Liver (tissue), 9 donors: ENCODE measurements around the gene GNAO1. TPM values are rescaled to one million over a fixed set of nuclear protein-coding genes. Genes with fewer than 3 reads are reported as not detected.

ENCODE experiments used
- DNase-seq: peaks from one replicate; pipeline ENCODE4 v3.0.0-alpha.2; 2017; ENCODE audit warnings: low spot score
- H3K27ac ChIP-seq, 2 donors: one replicate each; pipeline ENCODE4 v1.7.0; 2013; ENCODE audit warnings: inconsistent platforms in 2 of 2, low read length in 2 of 2, control low read depth in 1 of 2, low read depth in 1 of 2, mild to moderate bottlenecking in 1 of 2
- H3K27me3 ChIP-seq, 4 donors: one replicate each; pipeline versions ENCODE4 v1.6.1 to v1.7.0; 2013; ENCODE audit warnings: low read length in 3 of 4, inconsistent platforms in 1 of 4, mild to moderate bottlenecking in 1 of 4, moderate library complexity in 1 of 4; ENCODE audit not compliant: control insufficient read depth in 4 of 4, insufficient read depth in 4 of 4
- H3K36me3 ChIP-seq, 4 donors: one replicate each; pipeline versions ENCODE4 v1.6.1 to v1.7.0; 2013; ENCODE audit warnings: low read length in 3 of 4, mild to moderate bottlenecking in 3 of 4, low read depth in 1 of 4, moderate library complexity in 1 of 4; ENCODE audit not compliant: control insufficient read depth in 4 of 4, insufficient read depth in 3 of 4
- H3K4me1 ChIP-seq, 4 donors: one replicate each; pipeline versions ENCODE4 v1.6.1 to v1.7.0; 2013; ENCODE audit warnings: low read length in 3 of 4, mild to moderate bottlenecking in 3 of 4, moderate library complexity in 1 of 4; ENCODE audit not compliant: control insufficient read depth in 4 of 4, insufficient read depth in 4 of 4
- H3K4me3 ChIP-seq, 3 donors: one replicate each; pipeline versions ENCODE4 v1.6.1 to v1.7.0; 2013; ENCODE audit warnings: low read length in 3 of 3, control low read depth in 1 of 3, low read depth in 1 of 3, mild to moderate bottlenecking in 1 of 3
- H3K9ac ChIP-seq, 2 donors: one replicate each; pipeline ENCODE4 v1.7.0; 2013; ENCODE audit warnings: low read length in 2 of 2, mild to moderate bottlenecking in 2 of 2, moderate library complexity in 2 of 2, control low read depth in 1 of 2, low read depth in 1 of 2
- H3K9me3 ChIP-seq, 4 donors: one replicate each; pipeline versions ENCODE4 v1.6.1 to v1.7.0; 2013; ENCODE audit warnings: low read length in 3 of 4; ENCODE audit not compliant: control insufficient read depth in 4 of 4
- EGR1 ChIP-seq, 2 donors: IDR thresholded peaks; 2 replicates each; pipeline ENCODE4 v1.6.1; 2016 to 2018; ENCODE audit warnings: antibody characterized with exemption in 2 of 2, low read depth in 2 of 2
- FOXA1 ChIP-seq: IDR thresholded peaks from 2 replicates; pipeline ENCODE4 v1.6.1; 2016; ENCODE audit warnings: antibody characterized with exemption
- FOXA2 ChIP-seq: IDR thresholded peaks from 2 replicates; pipeline ENCODE4 v1.6.1; 2016; ENCODE audit warnings: antibody characterized with exemption
- GABPA ChIP-seq, 2 donors: IDR thresholded peaks in 1 of 2; conservative IDR thresholded peaks in 1 of 2; 2 replicates each; pipeline ENCODE4 v1.6.1; 2016; ENCODE audit warnings: antibody characterized with exemption in 2 of 2, mild to moderate bottlenecking in 1 of 2, moderate library complexity in 1 of 2
- HNF4A ChIP-seq, 2 donors: conservative IDR thresholded peaks; 2 replicates each; pipeline ENCODE4 v1.6.1; 2016; ENCODE audit warnings: antibody characterized with exemption in 2 of 2, mild to moderate bottlenecking in 2 of 2
- HNF4G ChIP-seq: IDR thresholded peaks from 2 replicates; pipeline ENCODE4 v1.6.1; 2016; ENCODE audit warnings: antibody characterized with exemption
- JUND ChIP-seq, 2 donors: IDR thresholded peaks; 2 replicates each; pipeline ENCODE4 v1.6.1; 2016; ENCODE audit warnings: antibody characterized with exemption in 2 of 2
- NR2F2 ChIP-seq: IDR thresholded peaks from 2 replicates; pipeline ENCODE4 v1.6.1; 2016; ENCODE audit warnings: antibody characterized with exemption
- RAD21 ChIP-seq, 2 donors: IDR thresholded peaks; 2 replicates each; pipeline ENCODE4 v1.6.1; 2016; ENCODE audit warnings: antibody characterized with exemption in 2 of 2, mild to moderate bottlenecking in 2 of 2
- REST ChIP-seq: IDR thresholded peaks from 2 replicates; pipeline ENCODE4 v1.6.1; 2016; ENCODE audit warnings: antibody characterized with exemption, mild to moderate bottlenecking
- RXRA ChIP-seq, 2 donors: IDR thresholded peaks; 2 replicates each; pipeline ENCODE4 v1.6.1; 2017 to 2018; ENCODE audit warnings: antibody characterized with exemption in 2 of 2, mild to moderate bottlenecking in 1 of 2
- SP1 ChIP-seq: IDR thresholded peaks from 2 replicates; pipeline ENCODE4 v1.6.1; 2018; ENCODE audit warnings: antibody characterized with exemption, mild to moderate bottlenecking
- TAF1 ChIP-seq: conservative IDR thresholded peaks from 2 replicates; pipeline ENCODE4 v1.6.1; 2016; ENCODE audit warnings: antibody characterized with exemption, mild to moderate bottlenecking
- YY1 ChIP-seq: IDR thresholded peaks from 2 replicates; pipeline ENCODE4 v1.6.1; 2016; ENCODE audit warnings: antibody characterized with exemption, mild to moderate bottlenecking
- ZBTB33 ChIP-seq: IDR thresholded peaks from 2 replicates; pipeline ENCODE4 v1.6.1; 2016; ENCODE audit warnings: antibody characterized with exemption
- WGBS: extraction: QIAGEN DNeasy Blood & Tissue Kit; methylation state at CpG from one replicate; pipeline ENCODE4 v1.1.7; 2013; 5-methylcytosine and 5-hydroxymethylcytosine counted together
- polyA plus RNA-seq, 2 donors: library from polyadenylated mRNA; stranded (reverse) in 1 of 2; unstranded in 1 of 2; fragments of 200-250 nt in 1 of 2; fragments of >200 nt in 1 of 2; fragmentation: Nextera tagmentation in 1 of 2; extraction: Ambion mirVana in 1 of 2; gene quantifications; one replicate each; pipeline versions ENCODE4 v1.2.1 to v1.2.3, GENCODE V29; 2013 to 2015
- total RNA-seq, 2 donors: library from RNA; depleted of rRNA; stranded (reverse); fragments of >200 nt; gene quantifications; one replicate each; pipeline ENCODE4 v1.2.3, GENCODE V29; 2014
- TF ChIP-seq, protein P1 (sequence below): fragments of 150-350 bp; IDR thresholded peaks from 2 replicates; pipeline ENCODE4 v1.5.1; 2017; ENCODE audit warnings: improper control_type of control experiment, low read depth, low read length; ENCODE audit not compliant: missing input control
- TF ChIP-seq, protein P2 (sequence below): IDR thresholded peaks from 2 replicates; pipeline ENCODE4 v1.6.1; 2016; ENCODE audit warnings: antibody characterized with exemption
- TF ChIP-seq, protein P3 (sequence below): IDR thresholded peaks from 2 replicates; pipeline ENCODE4 v1.6.1; 2016; ENCODE audit warnings: antibody characterized with exemption
- donor health status: healthy.
- donor health status: healthy.
- donor health status: healthy.
- donor health status: healthy.
- donor health status: healthy.

GNAO1 gene
- total and polyA plus RNA-seq, 4 donors, result 0.61 to 15.1 (median 7.0) TPM

GRCh38 chr16:56282451-56282850 is 91.2 kb downstream of the GNAO1 start (continued):
- TF ChIP-seq RXRA (IDR thresholded peaks at IDR 0.05) (no peak), JUND (IDR thresholded peaks at IDR 0.05) (no peak)
- TF ChIP-seq, protein P1, sequence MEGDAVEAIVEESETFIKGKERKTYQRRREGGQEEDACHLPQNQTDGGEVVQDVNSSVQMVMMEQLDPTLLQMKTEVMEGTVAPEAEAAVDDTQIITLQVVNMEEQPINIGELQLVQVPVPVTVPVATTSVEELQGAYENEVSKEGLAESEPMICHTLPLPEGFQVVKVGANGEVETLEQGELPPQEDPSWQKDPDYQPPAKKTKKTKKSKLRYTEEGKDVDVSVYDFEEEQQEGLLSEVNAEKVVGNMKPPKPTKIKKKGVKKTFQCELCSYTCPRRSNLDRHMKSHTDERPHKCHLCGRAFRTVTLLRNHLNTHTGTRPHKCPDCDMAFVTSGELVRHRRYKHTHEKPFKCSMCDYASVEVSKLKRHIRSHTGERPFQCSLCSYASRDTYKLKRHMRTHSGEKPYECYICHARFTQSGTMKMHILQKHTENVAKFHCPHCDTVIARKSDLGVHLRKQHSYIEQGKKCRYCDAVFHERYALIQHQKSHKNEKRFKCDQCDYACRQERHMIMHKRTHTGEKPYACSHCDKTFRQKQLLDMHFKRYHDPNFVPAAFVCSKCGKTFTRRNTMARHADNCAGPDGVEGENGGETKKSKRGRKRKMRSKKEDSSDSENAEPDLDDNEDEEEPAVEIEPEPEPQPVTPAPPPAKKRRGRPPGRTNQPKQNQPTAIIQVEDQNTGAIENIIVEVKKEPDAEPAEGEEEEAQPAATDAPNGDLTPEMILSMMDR, result no peak

- H3K9me3 ChIP-seq, result no peaks in the 10 kb centered on the region
- no peak overlapping the region for H3K4me3 ChIP-seq
- DNase-seq, result no peak
- 90% methylated on average over 2 of the region's 2 CpGs for WGBS
- H3K36me3 ChIP-seq, result peaks cover 0 to 18% (median 4%) of the 10 kb centered on the region in 4 donors
- no peak overlapping the region for H3K9ac ChIP-seq
- no peaks in the 10 kb centered on the region for H3K4me1 ChIP-seq
- TF ChIP-seq, protein P2, sequence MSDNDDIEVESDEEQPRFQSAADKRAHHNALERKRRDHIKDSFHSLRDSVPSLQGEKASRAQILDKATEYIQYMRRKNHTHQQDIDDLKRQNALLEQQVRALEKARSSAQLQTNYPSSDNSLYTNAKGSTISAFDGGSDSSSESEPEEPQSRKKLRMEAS, result no peak
- no peak for TF ChIP-seq EGR1 (IDR thresholded peaks at IDR 0.05; ENCODE audit: low read depth in 2 of 2)
- no peak for TF ChIP-seq RAD21 (IDR thresholded peaks at IDR 0.05)
- TF ChIP-seq, protein P3, sequence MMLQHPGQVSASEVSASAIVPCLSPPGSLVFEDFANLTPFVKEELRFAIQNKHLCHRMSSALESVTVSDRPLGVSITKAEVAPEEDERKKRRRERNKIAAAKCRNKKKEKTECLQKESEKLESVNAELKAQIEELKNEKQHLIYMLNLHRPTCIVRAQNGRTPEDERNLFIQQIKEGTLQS, result no peak
- no peak for TF ChIP-seq YY1
- TF ChIP-seq REST, result no peak
- no peak for TF ChIP-seq FOXA1
- H3K27ac ChIP-seq, result no peak overlapping the region
- no peaks in the 10 kb centered on the region for H3K27me3 ChIP-seq
Measured at GRCh38 chr16:56284521-56284920, 93.2 kb downstream of the GNAO1 start.

DNA sequence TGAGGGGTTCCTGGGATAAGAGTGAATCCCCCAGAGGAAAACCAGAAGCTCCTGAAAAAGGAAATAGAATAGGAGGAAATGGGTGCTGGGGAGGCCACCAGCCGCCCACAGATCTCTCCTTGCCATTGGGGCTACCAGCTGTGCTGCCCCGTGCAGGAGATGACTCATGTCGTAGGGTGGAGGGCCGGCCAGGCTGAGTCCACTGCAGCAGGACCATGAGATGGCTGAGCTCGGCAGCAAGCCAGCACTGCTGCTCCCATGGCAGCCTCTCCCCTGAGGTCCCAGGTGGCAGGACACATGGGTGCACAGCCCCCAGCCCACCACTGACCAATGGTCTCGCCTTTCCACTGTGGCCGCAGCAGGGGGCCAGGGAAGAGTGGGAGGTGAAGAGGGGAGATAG is 95.5 kb downstream of the GNAO1 start:
- TF ChIP-seq, protein P2, result no peak
- TF ChIP-seq ZBTB33 (no peak), SP1 (no peak), TAF1 (no peak), GABPA (IDR thresholded peaks at IDR 0.05 in 1 of 2, conservative IDR thresholded peaks at IDR 0.05 in 1 of 2) (no peak), RAD21 (IDR thresholded peaks at IDR 0.05) (no peak), FOXA2 (no peak), HNF4G (no peak), JUND (IDR thresholded peaks at IDR 0.05) (no peak), RXRA (IDR thresholded peaks at IDR 0.05) (no peak), EGR1 (IDR thresholded peaks at IDR 0.05; ENCODE audit: low read depth in 2 of 2) (no peak), FOXA1 (no peak), NR2F2 (no peak), HNF4A (conservative IDR thresholded peaks at IDR 0.05) (no peak)
- TF ChIP-seq, protein P1, result no peak
- TF ChIP-seq, protein P3, result no peak
- DNase-seq, result no peak
- WGBS, result 93% methylated on average over 7 of the region's 7 CpGs

More for the DNA sequence above, 95.5 kb downstream of the GNAO1 start:
- Histone ChIP-seq H3K27me3 (no peaks in the 10 kb centered on the region), H3K4me3 (no peak overlapping the region), H3K9me3 (no peaks in the 10 kb centered on the region), H3K4me1 (no peaks in the 10 kb centered on the region), H3K36me3 (peaks cover 0 to 15% (median 2%) of the 10 kb centered on the region in 4 donors), H3K27ac (no peak overlapping the region), H3K9ac (no peak overlapping the region)
